K562 (cell line): ENCODE data around the gene MYCL. TPM values are rescaled to one million over a fixed set of nuclear protein-coding genes. Genes with fewer than 3 reads are reported as not detected.

Source experiments
- ATAC-seq: fragments of 200-7000 bp; cut with Tn5 transposase; 3 replicates; pipeline ENCODE4 v1.9.1; 2020; ENCODE audit warnings: moderate library complexity
- BruUV-seq: library from RNA; stranded (reverse); fragments of 400-500 nt; replicated peaks from 2 replicates; lab custom pipeline; 2021; lab: Mats Ljungman, UMichigan
- CTCF ChIA-PET: fragments of 300-600 bp; formaldehyde crosslinking; extraction: SDS; loops from one replicate; lab custom pipeline; 2021; ENCODE audit warnings: low intra/inter-chr PET ratio; lab: Yijun Ruan, JAX
- POLR2A ChIA-PET: fragments of 300-600, 350-650 bp; sonication (Branson Sonifier 250); formaldehyde crosslinking; extraction: SDS; loops from one replicate; lab custom pipeline; 2021; ENCODE audit warnings: antibody characterized with exemption, inconsistent platforms; lab: Yijun Ruan, JAX
- DNase-seq, 4 experiments: peaks; one replicate each; pipeline versions ENCODE4 v3.0.0 to v3.0.0-alpha.2; 2011 to 2018; ENCODE audit warnings: low spot score in 3 of 4, mixed read lengths in 3 of 4; ENCODE audit errors: extremely low read depth in 1 of 4
- FAIRE-seq: peaks from 2 replicates; lab custom pipeline; 2011; peaks lifted over from hg19 to GRCh38; lab: Jason Lieb, UNC
- H2AFZ ChIP-seq: 2 replicates; pipeline ENCODE4 v1.6.0; 2011; ENCODE audit warnings: low read depth, low read length, control low read depth, inconsistent platforms
- H3K27ac ChIP-seq: fragments of 200-600 bp; 3 replicates; pipeline ENCODE4 v1.8.0; 2011; ENCODE audit warnings: low read depth, mild to moderate bottlenecking, control low read depth, inconsistent platforms, low read length, moderate library complexity, mixed read lengths; ENCODE audit errors: extremely low read depth
- H3K27me3 ChIP-seq, 2 experiments: fragments of 300-600 bp in 1 of 2; 2 replicates in 1 of 2; 3 replicates in 1 of 2; pipeline versions ENCODE4 v1.6.0 to v1.8.0; 2011; ENCODE audit warnings: inconsistent platforms in 2 of 2, low read length in 2 of 2, mild to moderate bottlenecking in 1 of 2, mixed read lengths in 1 of 2, moderate library complexity in 1 of 2; ENCODE audit not compliant: control insufficient read depth in 2 of 2, insufficient read depth in 2 of 2
- H3K36me3 ChIP-seq: fragments of 300-600 bp; 3 replicates; pipeline ENCODE4 v1.8.0; 2011; ENCODE audit warnings: mild to moderate bottlenecking, low read length, inconsistent platforms; ENCODE audit not compliant: control insufficient read depth, insufficient read depth
- H3K4me1 ChIP-seq, 2 experiments: fragments of 200-600 bp in 1 of 2; replicated peaks in 1 of 2; 2 replicates in 1 of 2; 3 replicates in 1 of 2; pipeline versions ENCODE4 v1.5.1 to v1.8.0; 2011; ENCODE audit warnings: inconsistent platforms in 2 of 2, low read length in 2 of 2, mild to moderate bottlenecking in 1 of 2, mixed read lengths in 1 of 2, moderate library complexity in 1 of 2; ENCODE audit not compliant: control insufficient read depth in 2 of 2, insufficient read depth in 2 of 2
- H3K4me2 ChIP-seq: 2 replicates; pipeline ENCODE4 v1.6.1; 2011; ENCODE audit warnings: low read length, control low read depth, inconsistent platforms, mixed read lengths; ENCODE audit not compliant: insufficient read depth
- H3K4me3 ChIP-seq: fragments of 200-600 bp; sonication (generic), shearing (Covaris generic); 2 replicates; pipeline ENCODE4 v1.5.1; 2016; ENCODE audit warnings: control low read depth, inconsistent platforms
- H3K79me2 ChIP-seq: fragments of 200-600 bp; 3 replicates; pipeline ENCODE4 v1.8.0; 2011; ENCODE audit warnings: low read length, inconsistent platforms; ENCODE audit not compliant: control insufficient read depth, insufficient read depth
- H3K9ac ChIP-seq, 2 experiments: 2 replicates each; pipeline versions ENCODE4 v1.6.0 to v1.6.1; 2011; ENCODE audit warnings: low read depth in 2 of 2, low read length in 2 of 2, control low read depth in 1 of 2, inconsistent platforms in 1 of 2, mild to moderate bottlenecking in 1 of 2, mixed read lengths in 1 of 2; ENCODE audit not compliant: insufficient read depth in 1 of 2
- H3K9me1 ChIP-seq: one replicate; pipeline ENCODE4 v1.6.0; 2011; ENCODE audit warnings: inconsistent platforms, mild to moderate bottlenecking, low read length, moderate library complexity; ENCODE audit not compliant: control insufficient read depth, insufficient read depth
- H3K9me3 ChIP-seq: replicated peaks from 2 replicates; pipeline ENCODE4 v1.5.1; 2011; ENCODE audit warnings: low read depth, low read length, inconsistent platforms; ENCODE audit not compliant: control insufficient read depth, insufficient read depth
- H4K20me1 ChIP-seq: replicated peaks from 2 replicates; pipeline ENCODE4 v1.6.1; 2011; ENCODE audit warnings: low read length, inconsistent platforms, mixed read lengths; ENCODE audit not compliant: control insufficient read depth, insufficient read depth
- DNMT1 ChIP-seq: fragments of 450-650 bp; IDR thresholded peaks from 2 replicates; pipeline ENCODE4 v1.6.1; 2016; ENCODE audit warnings: antibody characterized with exemption, mild to moderate bottlenecking
- NFIX ChIP-seq: fragments of 250-450 bp; sonication (Bioruptor Pico); IDR thresholded peaks from 2 replicates; pipeline ENCODE4 v1.4.0; 2020; ENCODE audit warnings: low read depth, mild to moderate bottlenecking, moderate library complexity
- RFX1 ChIP-seq: fragments of 450-650 bp; IDR thresholded peaks from 2 replicates; pipeline ENCODE4 v1.6.1; 2016; ENCODE audit warnings: mild to moderate bottlenecking, moderate library complexity
- STAG1 ChIP-seq: sonication (generic); formaldehyde crosslinking; IDR thresholded peaks from 2 replicates; pipeline ENCODE4 v1.5.0; 2020; ENCODE audit warnings: missing genetic modification reagents, borderline replicate concordance
- TRIM28 ChIP-seq: fragments of 450-650 bp; IDR thresholded peaks from 2 replicates; pipeline ENCODE4 v1.6.1; 2017
- TSC22D4 ChIP-seq: fragments of 450-650 bp; IDR thresholded peaks from 2 replicates; pipeline ENCODE4 v1.6.1; 2016; ENCODE audit warnings: missing genetic modification characterization, missing biosample characterization, control low read depth
- U2AF2 ChIP-seq: fragments of 200-400 bp; formaldehyde crosslinking; optimal IDR thresholded peaks from 2 replicates; pipeline ENCODE3; 2017; ENCODE audit warnings: low read depth, mild to moderate bottlenecking, low read length
- ZNF134 ChIP-seq: fragments of 250-450 bp; sonication (Bioruptor Pico); conservative IDR thresholded peaks from 2 replicates; pipeline ENCODE4 v1.4.0; 2020
- ZNF57 ChIP-seq: fragments of 450-650 bp; formaldehyde crosslinking; IDR thresholded peaks from 2 replicates; pipeline ENCODE4 v1.4.0; 2020; ENCODE audit warnings: mild to moderate bottlenecking, moderate library complexity
- WGBS: fragments of 100-300 bp; shearing (Covaris generic); methylation state at CpG from one replicate; pipeline ENCODE4 v1.1.6; 2016; ENCODE audit warnings: low coverage, mixed read lengths; ENCODE audit not compliant: insufficient coverage; ENCODE audit errors: missing lambda C conversion rate; 5-methylcytosine and 5-hydroxymethylcytosine counted together
- in situ Hi-C: fragments of 300-500 bp; cut with MboI; formaldehyde crosslinking; loops from 4 replicates; pipeline ENCODE4 v1.15.0; 2018; ENCODE audit warnings: inconsistent platforms, mixed read lengths
- intact Hi-C: fragments of 100-400 bp; cut with micrococcal nuclease; formaldehyde crosslinking; loops from 2 replicates; pipeline ENCODE4 v1.14.2; 2022
- polyA plus RNA-seq, 8 experiments: library from polyadenylated mRNA; depleted of rRNA in 4 of 8; stranded (reverse) in 5 of 8; unstranded in 3 of 8; fragments of >200 nt; fragmentation: Nextera tagmentation in 2 of 8; fragmentation: Illumina TruSeq in 1 of 8; extraction: Ambion mirVana in 2 of 8; extraction: Trizol in 1 of 8; gene quantifications; 2 replicates each; pipeline versions ENCODE4 v1.2.1 to v1.2.3, GENCODE V29; 2011 to 2014; ENCODE audit warnings: inconsistent platforms in 1 of 8, missing spikeins in 1 of 8
- total RNA-seq, 7 experiments: library from RNA; depleted of rRNA in 6 of 7; stranded (reverse); fragments of >200 nt in 6 of 7; fragmentation: Illumina TruSeq in 2 of 7; extraction: Trizol in 2 of 7; gene quantifications; 2 replicates each; pipeline versions ENCODE4 v1.2.1 to v1.2.3, GENCODE V29; 2011 to 2021; ENCODE audit warnings: low replicate concordance in 1 of 7
- TF ChIP-seq, protein P1 (sequence below): fragments of 250-450 bp; sonication (Bioruptor Pico); IDR thresholded peaks from 2 replicates; pipeline ENCODE4 v1.4.0; 2020; ENCODE audit warnings: mild to moderate bottlenecking
- TF ChIP-seq, protein P2 (sequence below): fragments of 450-650 bp; IDR thresholded peaks from 2 replicates; pipeline ENCODE4 v1.6.1; 2016; ENCODE audit warnings: mild to moderate bottlenecking, moderate library complexity

Gene MYCL
- total and polyA plus RNA-seq, 9 of the 15 experiments (the other 6 are each of a cell fraction or from before 2014, with no cell fraction given), result 3.5 to 22.0 (median 12.8) TPM

DNA sequence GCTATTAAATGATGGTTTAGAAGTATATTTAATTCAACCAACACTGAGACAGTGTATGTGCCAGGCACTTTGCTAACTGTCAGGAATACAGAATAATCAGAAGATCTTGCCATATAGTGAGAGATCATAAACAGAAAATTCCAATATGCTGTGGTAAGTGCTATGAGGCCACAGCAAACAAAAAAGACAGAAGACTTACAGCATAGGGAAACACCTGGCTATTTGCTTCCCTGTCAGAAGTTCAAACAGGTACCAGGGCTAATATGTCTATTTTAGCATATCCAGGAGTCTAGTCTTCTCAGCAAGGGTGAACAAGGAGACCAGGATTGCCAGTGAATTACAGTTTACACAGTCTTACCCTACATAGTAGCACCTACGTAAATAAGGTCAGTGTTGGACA is 48.8 kb downstream of the MYCL start:
- Histone ChIP-seq H3K79me2 (peaks cover 80% of the 10 kb centered on the region), H2AFZ (no peak overlapping the region), H3K9me3 (no peaks in the 10 kb centered on the region), H3K9me1 (no peaks in the 10 kb centered on the region), H3K27ac (no peak overlapping the region), H3K9ac (no peak overlapping the region), H3K4me3 (no peak overlapping the region), H4K20me1 (peaks cover 7% of the 10 kb centered on the region; the same call in 1 of the 2 replicates), H3K36me3 (peaks cover 92% of the 10 kb centered on the region), H3K4me1 (peaks cover 0 to 5% of the 10 kb centered on the region in 2 experiments; a peak in 2 of 5 replicates), H3K4me2 (no peak overlapping the region), H3K27me3 (no peaks in the 10 kb centered on the region)
- 96% methylated on average over 1 of the region's 1 CpG for WGBS
- no peak for FAIRE-seq
- in situ Hi-C loops (no loop called here), intact Hi-C loops (no loop called here)
- no peak for ATAC-seq
- DNase-seq, result no peak
- ChIA-PET POLR2A (interaction anchor here (0.6 to 1.8 kb wide), 3 partner anchors 14 to 126 kb away, joined by 3 to 4 read pairs (median 3); no protein-coding TSS in a partner anchor), CTCF (no interaction called here)
- no TSS peak for BruUV-seq
- TF ChIP-seq, protein P1, sequence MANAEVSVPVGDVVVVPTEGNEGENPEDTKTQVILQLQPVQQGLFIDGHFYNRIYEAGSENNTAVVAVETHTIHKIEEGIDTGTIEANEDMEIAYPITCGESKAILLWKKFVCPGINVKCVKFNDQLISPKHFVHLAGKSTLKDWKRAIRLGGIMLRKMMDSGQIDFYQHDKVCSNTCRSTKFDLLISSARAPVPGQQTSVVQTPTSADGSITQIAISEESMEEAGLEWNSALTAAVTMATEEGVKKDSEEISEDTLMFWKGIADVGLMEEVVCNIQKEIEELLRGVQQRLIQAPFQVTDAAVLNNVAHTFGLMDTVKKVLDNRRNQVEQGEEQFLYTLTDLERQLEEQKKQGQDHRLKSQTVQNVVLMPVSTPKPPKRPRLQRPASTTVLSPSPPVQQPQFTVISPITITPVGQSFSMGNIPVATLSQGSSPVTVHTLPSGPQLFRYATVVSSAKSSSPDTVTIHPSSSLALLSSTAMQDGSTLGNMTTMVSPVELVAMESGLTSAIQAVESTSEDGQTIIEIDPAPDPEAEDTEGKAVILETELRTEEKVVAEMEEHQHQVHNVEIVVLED (CRISPR knock-in tag), result no peak
- no peak for TF ChIP-seq NFIX (CRISPR knock-in tag)
- TF ChIP-seq ZNF134 (CRISPR knock-in tag), result no peak
- no peak for TF ChIP-seq U2AF2
- TF ChIP-seq TSC22D4 (tag), result no peak
- no peak for TF ChIP-seq DNMT1
- no peak for TF ChIP-seq ZNF57 (CRISPR knock-in tag)
- TF ChIP-seq, protein P2, sequence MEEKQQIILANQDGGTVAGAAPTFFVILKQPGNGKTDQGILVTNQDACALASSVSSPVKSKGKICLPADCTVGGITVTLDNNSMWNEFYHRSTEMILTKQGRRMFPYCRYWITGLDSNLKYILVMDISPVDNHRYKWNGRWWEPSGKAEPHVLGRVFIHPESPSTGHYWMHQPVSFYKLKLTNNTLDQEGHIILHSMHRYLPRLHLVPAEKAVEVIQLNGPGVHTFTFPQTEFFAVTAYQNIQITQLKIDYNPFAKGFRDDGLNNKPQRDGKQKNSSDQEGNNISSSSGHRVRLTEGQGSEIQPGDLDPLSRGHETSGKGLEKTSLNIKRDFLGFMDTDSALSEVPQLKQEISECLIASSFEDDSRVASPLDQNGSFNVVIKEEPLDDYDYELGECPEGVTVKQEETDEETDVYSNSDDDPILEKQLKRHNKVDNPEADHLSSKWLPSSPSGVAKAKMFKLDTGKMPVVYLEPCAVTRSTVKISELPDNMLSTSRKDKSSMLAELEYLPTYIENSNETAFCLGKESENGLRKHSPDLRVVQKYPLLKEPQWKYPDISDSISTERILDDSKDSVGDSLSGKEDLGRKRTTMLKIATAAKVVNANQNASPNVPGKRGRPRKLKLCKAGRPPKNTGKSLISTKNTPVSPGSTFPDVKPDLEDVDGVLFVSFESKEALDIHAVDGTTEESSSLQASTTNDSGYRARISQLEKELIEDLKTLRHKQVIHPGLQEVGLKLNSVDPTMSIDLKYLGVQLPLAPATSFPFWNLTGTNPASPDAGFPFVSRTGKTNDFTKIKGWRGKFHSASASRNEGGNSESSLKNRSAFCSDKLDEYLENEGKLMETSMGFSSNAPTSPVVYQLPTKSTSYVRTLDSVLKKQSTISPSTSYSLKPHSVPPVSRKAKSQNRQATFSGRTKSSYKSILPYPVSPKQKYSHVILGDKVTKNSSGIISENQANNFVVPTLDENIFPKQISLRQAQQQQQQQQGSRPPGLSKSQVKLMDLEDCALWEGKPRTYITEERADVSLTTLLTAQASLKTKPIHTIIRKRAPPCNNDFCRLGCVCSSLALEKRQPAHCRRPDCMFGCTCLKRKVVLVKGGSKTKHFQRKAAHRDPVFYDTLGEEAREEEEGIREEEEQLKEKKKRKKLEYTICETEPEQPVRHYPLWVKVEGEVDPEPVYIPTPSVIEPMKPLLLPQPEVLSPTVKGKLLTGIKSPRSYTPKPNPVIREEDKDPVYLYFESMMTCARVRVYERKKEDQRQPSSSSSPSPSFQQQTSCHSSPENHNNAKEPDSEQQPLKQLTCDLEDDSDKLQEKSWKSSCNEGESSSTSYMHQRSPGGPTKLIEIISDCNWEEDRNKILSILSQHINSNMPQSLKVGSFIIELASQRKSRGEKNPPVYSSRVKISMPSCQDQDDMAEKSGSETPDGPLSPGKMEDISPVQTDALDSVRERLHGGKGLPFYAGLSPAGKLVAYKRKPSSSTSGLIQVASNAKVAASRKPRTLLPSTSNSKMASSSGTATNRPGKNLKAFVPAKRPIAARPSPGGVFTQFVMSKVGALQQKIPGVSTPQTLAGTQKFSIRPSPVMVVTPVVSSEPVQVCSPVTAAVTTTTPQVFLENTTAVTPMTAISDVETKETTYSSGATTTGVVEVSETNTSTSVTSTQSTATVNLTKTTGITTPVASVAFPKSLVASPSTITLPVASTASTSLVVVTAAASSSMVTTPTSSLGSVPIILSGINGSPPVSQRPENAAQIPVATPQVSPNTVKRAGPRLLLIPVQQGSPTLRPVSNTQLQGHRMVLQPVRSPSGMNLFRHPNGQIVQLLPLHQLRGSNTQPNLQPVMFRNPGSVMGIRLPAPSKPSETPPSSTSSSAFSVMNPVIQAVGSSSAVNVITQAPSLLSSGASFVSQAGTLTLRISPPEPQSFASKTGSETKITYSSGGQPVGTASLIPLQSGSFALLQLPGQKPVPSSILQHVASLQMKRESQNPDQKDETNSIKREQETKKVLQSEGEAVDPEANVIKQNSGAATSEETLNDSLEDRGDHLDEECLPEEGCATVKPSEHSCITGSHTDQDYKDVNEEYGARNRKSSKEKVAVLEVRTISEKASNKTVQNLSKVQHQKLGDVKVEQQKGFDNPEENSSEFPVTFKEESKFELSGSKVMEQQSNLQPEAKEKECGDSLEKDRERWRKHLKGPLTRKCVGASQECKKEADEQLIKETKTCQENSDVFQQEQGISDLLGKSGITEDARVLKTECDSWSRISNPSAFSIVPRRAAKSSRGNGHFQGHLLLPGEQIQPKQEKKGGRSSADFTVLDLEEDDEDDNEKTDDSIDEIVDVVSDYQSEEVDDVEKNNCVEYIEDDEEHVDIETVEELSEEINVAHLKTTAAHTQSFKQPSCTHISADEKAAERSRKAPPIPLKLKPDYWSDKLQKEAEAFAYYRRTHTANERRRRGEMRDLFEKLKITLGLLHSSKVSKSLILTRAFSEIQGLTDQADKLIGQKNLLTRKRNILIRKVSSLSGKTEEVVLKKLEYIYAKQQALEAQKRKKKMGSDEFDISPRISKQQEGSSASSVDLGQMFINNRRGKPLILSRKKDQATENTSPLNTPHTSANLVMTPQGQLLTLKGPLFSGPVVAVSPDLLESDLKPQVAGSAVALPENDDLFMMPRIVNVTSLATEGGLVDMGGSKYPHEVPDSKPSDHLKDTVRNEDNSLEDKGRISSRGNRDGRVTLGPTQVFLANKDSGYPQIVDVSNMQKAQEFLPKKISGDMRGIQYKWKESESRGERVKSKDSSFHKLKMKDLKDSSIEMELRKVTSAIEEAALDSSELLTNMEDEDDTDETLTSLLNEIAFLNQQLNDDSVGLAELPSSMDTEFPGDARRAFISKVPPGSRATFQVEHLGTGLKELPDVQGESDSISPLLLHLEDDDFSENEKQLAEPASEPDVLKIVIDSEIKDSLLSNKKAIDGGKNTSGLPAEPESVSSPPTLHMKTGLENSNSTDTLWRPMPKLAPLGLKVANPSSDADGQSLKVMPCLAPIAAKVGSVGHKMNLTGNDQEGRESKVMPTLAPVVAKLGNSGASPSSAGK, result no peak
- no peak for TF ChIP-seq TRIM28
- no peak for TF ChIP-seq STAG1 (CRISPR knock-in tag)
- no peak for TF ChIP-seq RFX1
